ENCODE results near the gene TLE1.

The TLE1 gene

GRCh38 chr9:81686614-81687520 is 2.5 kb downstream of the TLE1 start:
- DNase-seq = peak in 1 of 2 donors; percentile 12

- DNase-seq = no peak
Measured at GRCh38 chr9:81685763-81686613, 3.4 kb downstream of the TLE1 start.

- DNase-seq = no peak
Measured at GRCh38 chr9:81684635-81685034, 4.7 kb downstream of the TLE1 start.

DNA sequence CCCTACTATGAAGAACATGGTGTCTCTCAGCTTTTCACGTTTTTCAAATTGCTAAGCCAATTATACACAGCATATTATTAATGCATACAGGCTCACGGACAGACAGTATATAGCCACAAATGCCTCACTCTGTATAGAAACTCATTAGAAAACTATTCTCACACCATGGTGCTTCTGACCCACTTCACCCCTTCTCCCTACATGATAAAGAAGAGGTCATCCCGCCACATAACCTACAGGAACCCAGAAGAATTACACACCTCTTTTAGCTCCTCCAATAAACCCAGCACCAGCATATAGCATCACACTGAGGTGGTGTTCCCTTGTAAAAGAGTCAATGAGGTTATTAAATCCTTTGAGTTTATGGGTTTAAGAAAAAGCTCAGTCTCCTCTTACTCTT is 5.6 kb downstream of the TLE1 start:
- no peak for DNase-seq

DNA sequence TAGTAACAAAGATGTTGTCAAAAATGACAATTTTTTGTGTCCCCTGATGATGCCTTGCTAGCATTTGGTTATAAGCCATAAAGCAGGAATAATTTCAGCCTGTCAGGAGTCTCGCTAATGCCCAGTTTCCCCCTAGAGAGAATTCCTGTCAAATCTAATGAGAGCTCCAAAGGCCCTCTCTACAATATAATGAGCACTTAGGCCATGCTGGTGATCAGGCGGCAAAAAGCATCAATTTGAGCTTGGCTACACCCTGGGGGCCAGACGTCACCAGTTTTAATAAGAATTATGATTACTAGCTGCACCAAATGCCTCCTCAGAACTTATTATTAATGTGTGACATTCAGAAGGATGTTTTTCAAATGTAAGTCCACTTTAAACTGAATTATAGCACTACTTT is 6.1 kb downstream of the TLE1 start:
- no peak for DNase-seq

GRCh38 chr9:81682797-81683196 is 6.5 kb downstream of the TLE1 start:
- DNase-seq = no peak

DNA sequence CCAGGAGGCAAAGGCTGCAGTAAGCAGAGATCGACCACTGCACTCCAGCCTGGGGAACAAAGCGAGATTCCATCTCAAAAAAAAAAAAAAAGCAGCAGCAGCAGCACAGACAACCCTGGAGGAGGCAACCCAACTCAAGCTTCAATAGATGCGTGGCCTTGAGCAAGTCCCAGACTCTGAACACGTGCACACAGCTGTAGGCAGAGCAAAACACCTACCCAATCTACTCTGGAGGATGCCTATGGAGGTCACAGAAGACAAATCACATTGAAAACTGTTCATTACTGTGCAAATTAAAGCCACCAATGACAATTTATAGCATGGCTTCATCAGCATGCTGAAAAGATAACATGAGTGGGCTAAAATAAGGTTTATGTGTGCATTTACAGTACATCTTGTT is 7.2 kb downstream of the TLE1 start:
- DNase-seq = no peak

DNA sequence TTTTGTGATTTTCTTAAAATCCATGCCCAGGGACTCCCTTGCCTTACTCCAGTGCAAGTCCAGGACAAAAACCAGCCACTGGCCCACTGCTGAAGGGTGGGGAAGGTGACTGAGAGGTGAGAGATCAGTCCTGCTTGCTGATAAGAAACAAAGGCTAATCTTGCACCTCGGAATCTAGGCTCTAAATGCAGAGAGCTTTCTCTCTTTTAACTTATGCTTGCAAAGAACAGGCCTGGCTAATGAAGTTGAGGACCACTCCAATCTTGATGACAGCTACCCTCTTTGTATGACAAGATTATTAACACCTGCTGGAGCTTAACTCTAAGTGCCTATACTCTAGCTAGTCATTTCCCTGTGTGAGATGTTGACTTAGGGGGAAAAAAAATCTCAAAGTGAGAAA is 8.8 kb downstream of the TLE1 start:
- no peak for DNase-seq

- no peak for DNase-seq
Measured at GRCh38 chr9:81680006-81680405, 9.3 kb downstream of the TLE1 start.

DNA sequence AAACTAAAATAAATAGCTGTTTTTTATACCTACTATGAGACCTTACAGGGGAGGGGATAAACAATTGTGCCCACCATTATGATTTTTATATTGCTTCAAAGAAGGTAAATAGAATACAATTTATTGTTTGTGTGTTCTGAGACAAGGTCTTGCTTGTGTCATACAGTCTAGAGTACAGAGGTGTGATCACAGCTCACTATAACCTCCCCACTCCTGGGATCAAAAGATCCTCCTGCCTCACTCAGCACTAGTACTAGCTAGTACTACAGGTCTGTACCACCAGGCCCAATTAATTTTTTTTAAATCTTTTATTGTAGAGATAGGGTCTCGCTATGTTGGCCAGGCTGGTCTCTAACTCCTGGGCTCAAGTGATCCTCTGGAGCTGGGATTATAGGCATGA is 11.3 kb downstream of the TLE1 start:
- no peak for DNase-seq

DNA sequence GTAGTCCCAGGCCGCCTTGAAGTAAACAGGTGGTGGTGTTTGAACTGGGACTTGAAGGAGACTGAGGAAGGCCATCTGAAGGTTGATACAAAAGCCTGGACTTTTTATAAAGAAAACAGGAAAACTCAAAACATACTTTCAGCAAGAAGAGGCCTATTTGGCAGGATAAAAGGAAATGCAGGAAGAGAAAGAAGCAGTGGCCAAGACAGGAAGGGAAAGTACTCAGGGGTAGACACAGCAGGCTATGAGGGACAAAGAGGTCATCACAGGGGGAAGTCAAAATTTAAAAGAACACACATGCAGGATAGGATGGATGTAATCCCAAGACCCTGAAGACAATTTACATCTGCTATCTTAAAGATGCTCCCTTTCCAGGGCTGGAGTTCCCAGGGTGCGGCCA is 13.0 kb downstream of the TLE1 start:
- DNase-seq = no peak

- DNase-seq = no peak
Measured at GRCh38 chr9:81673310-81673709, 16.0 kb downstream of the TLE1 start.

DNA sequence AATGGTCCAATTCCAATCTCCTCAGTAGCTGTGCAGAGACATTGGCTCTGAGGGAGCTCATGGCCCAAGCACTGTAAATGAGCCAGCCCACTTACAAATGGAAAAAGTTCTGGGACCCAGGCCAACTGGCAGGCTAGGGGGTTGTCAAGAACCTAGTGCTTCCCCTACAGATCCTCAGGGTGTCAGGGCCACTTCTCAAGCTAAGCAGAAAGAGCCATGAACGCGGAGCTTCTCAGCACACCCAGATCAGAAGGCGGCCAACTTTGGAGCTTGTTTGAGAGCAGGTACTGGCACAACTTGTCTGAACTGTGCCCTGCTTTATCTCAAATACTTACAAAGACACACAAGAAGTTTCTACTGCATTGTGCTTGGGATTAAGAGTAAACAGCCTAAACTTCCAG is 17.5 kb downstream of the TLE1 start:
- no peak for DNase-seq

GRCh38 chr9:81669866-81670265 is 19.5 kb downstream of the TLE1 start:
- no peak for DNase-seq

DNA sequence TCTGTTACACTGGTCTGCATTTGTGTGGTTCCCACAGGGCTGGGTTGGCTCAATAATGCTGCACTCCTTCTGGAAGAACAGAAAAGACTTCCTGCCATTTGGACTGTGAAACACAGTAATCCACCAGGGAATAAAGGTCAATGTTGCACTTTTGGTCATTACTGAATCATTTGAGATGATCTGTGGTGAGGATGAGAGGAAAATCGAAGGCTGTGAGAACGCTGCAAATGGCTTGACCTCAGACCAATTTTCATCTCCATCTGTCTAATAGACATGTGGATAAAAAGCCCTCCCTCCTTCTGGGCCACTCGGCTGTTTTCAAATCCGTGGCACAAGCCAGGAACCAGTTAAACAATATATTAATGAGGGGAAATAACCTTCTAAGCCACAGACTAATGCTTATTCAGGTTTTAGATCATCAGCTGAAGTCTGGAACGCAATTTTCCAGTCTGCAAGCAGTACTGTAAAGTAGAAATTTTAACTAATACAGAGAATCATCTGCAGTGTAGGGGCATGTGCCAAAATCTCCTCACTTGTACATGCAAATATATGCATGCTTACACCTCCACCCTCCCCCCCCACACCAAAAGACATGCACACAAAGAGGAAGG is 20.2 kb downstream of the TLE1 start:
- no peak for DNase-seq

GRCh38 chr9:81666123-81666522 is 23.2 kb downstream of the TLE1 start:
- DNase-seq = no peak

DNA sequence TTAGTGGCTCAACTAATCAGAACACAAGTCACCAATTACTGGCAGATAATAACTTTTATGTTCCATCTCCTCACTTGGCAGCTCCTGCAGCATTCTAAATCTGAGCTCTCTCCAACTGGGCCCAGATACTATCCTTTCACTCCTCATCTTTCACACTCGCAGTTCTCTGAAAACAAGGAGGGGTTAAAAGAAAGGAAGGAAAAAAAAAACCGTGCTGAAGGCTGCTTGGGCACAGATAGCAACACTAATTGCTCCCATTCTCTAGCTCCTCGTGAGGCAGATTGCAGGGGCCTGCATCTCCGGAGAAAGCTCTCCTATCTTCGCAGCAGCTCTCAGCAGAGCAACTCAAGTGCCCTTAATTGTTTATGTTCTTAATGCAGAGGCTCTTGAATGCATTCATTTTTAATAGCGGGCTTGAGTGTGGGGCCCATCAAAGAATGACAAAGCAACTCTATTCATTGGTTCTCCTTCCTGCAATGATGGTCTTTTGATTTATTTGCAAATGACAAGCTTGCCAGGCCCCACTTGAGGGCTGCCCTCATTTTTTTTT is 23.9 kb downstream of the TLE1 start:
- DNase-seq = no peak

DNA sequence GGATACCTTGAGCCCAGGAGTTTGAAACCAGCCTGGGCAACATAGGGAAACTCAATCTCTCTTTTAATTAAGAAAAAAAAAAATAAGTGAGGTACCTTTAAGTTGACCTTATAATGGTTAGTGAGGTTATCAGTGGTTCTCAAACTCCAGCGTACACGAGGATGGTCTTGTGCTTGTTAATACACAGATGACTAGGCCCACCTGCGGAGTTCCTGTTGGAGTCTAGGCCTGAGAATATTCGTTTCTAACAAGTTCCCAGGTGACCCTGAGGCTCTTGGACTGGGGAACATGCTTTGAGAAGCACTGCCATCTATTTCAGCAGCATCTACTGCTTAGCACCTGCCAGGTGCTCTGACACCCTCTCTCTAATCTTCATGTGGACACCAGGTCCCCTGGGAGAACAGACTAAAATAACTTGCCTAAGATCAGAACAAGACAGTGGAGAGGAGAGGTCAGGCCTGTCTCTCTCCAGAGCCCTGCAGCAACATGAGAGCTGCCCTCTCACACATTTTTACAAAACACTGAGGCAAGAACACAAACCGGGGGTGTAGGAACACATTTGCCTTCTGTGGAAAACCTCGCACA is 24.6 kb downstream of the TLE1 start:
- no peak for DNase-seq

DNA sequence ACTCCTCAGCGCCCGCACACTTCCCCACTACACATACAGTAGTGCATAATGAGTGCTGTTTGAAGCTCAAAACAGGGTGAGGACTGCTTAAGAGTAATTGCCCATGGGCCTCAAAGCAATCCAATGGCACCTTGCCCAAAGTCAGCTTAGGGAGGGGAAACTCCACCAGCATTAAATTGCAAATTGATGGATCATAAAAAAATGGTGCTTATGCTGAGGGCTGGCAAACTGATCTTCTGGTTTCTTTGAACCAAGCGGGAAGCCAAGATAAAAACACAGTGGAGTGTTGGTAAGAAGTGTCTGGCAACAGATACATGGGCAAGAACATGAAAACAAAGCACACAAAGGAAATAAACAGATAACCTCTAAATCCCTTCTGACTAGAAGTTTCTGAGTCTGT is 28.0 kb downstream of the TLE1 start:
- DNase-seq = no peak

- no peak for DNase-seq
Measured at GRCh38 chr9:81656871-81657337, 32.4 kb downstream of the TLE1 start.

GRCh38 chr9:81656004-81656403 is 33.3 kb downstream of the TLE1 start:
- DNase-seq = no peak

DNA sequence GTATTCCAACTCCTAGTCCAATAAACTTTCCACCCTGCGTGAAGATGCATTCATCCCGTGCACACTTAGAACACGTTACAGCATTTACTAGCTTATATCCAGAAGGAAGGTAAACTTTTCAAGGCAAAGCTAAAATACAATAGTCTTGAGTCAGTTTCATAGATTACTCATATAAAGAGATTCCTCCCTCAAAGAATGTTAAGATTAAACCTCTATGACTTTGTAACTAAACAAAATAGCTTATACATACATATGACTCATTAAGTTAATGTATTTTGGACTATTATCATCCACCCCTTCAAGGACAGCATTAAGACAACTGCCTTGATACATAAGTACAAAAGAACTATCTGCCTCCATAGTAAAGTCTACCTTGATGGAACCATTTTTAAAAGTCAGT is 36.1 kb downstream of the TLE1 start:
- no peak for DNase-seq
